ENCODE data around the gene TBX4.

- TF ChIP-seq RAD21 (IDR thresholded peaks at IDR 0.05), result no peak
- no peak for TF ChIP-seq CTCF (IDR thresholded peaks at IDR 0.05; ENCODE audit: low read depth, low read length, missing input control)
- TF ChIP-seq REST (IDR thresholded peaks at IDR 0.05), result no peak
- TF ChIP-seq RXRA (IDR thresholded peaks at IDR 0.05), result no peak
- no peak for TF ChIP-seq ATF3 (IDR thresholded peaks at IDR 0.05)
- TF ChIP-seq YY1 (IDR thresholded peaks at IDR 0.05), result no peak
- TF ChIP-seq TAF1 (conservative IDR thresholded peaks at IDR 0.05), result no peak
- TF ChIP-seq JUND (IDR thresholded peaks at IDR 0.05), result no peak
Observed at GRCh38 chr17:61458000-61458399, 5.8 kb downstream of the TBX4 start.

All from liver (tissue), 3 donors.